HG02852 (cell line): ENCODE measurements around the gene MAP2K2.

Experiments
- ATAC-seq: cut with Tn5 transposase; IDR thresholded peaks from one replicate; pipeline ENCODE4 v1.9.1; 2021; ENCODE audit warnings: mild to moderate bottlenecking, moderate library complexity; ENCODE audit not compliant: unreplicated experiment

The MAP2K2 gene

GRCh38 chr19:4046946-4047683, 76.8 kb downstream of the MAP2K2 start:
- ATAC-seq = no peak

DNA sequence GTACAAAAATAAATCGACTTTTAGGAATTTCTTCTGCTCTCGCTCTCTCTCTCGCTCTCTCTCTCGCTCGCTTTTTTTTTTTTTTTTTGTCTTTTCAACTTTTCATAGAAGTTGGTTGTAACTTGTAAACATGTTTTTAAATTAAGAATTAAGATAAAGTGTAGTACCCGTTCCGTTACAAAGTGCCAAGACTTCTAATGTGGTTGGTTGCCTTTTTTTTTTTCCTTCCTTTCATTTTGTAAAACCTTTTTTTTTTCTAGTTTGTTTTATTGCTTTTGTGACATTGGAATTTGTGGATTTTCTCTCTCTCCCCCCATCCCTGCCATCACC, 77.6 kb downstream of the MAP2K2 start:
- no peak for ATAC-seq

- no peak for ATAC-seq
Observed at GRCh38 chr19:4045597-4046361, 78.1 kb downstream of the MAP2K2 start.

GRCh38 chr19:4044990-4045465, 78.9 kb downstream of the MAP2K2 start:
- no peak for ATAC-seq

DNA sequence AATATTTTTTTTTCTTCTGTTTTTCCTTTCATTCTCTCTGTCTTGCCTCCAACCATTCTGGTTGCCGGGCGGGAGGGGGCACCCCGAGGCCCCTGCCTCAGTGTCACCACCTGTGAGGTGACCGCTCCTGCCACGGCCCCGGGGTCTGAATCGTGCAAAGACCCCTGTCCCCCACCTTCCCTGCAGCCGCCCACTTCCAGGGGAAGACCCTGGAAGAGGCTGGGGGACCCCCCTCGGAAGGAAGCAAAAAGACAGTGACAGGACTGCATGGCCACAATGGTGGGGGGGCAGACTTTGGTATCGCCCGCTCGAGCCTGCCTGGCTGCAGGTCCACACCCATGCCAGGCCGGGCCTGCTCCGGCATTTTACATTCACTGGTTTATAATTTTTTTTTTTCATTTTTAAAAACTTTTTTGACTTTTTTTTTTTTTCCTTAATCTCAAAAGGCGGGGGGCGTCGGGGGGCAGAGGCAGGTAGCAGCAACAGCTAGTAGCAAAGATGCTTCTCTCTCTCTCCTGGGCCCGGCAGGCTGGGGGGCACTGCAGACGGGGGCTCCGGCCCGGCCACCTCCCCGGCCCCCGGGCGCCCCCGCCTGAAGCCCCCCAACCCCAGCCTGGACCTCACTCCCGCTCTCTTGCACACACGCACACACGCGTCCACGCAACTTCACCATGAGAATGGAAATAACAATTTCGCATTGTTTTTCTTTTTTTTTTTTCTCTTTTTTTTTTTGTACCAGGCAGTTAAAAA, 79.8 kb downstream of the MAP2K2 start:
- no peak for ATAC-seq

DNA sequence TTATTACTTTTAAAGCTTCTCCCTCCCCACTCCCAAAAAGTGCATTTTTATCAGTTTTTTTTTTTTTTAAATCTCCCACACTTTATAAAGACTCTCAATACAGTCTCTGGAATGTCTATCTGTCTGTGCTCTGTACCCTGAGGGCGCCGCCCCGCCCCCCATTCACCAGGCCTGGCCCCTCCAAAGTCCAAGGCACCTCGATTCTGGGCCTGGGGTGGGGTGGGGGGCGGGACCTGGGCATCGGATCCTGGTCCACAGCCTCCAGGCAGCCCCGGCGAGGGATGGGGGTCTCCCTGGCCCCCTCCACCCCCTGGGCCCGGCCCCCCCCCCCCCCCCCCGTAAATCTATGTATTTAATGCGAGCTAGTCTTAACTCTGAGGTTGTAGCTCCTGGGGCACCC, 80.5 kb downstream of the MAP2K2 start:
- ATAC-seq = no peak

- no peak for ATAC-seq
Observed at GRCh38 chr19:4042731-4043082, 81.2 kb downstream of the MAP2K2 start.

DNA sequence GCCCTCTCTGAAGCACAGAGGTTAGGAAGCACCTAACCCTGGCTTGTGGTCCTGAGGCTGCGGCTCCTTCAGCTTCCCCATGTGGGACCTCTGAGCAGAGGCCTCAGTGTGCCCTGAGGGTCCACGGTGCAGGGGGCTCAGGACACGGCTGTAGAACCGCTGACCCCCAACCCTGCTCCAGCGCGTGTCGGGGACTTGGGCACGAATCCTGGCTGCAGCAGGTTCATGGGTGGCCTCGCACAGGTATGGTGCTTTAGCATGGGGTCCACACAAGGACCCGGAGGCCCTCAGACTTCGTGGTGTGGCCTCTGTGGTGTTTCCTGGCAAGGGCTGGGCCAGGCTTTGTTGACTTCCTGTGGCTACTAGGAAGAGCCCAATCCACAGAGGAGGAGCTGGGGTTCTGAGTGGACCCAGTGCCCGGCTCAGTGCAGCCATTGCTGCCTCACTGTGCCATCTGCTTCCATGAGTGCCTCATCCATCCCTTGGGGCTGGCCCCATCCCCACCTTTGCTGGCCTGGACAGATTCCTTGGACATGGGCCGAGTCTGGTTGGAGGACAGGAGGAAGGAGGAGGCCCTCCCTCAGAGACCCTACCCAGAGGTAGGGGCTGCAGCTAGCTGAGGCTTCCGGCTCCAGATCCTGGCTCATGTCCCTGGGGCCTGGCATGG, 81.7 kb downstream of the MAP2K2 start:
- no peak for ATAC-seq
